ENCODE data around the gene TEAD2.

- TF ChIP-seq, protein P1, sequence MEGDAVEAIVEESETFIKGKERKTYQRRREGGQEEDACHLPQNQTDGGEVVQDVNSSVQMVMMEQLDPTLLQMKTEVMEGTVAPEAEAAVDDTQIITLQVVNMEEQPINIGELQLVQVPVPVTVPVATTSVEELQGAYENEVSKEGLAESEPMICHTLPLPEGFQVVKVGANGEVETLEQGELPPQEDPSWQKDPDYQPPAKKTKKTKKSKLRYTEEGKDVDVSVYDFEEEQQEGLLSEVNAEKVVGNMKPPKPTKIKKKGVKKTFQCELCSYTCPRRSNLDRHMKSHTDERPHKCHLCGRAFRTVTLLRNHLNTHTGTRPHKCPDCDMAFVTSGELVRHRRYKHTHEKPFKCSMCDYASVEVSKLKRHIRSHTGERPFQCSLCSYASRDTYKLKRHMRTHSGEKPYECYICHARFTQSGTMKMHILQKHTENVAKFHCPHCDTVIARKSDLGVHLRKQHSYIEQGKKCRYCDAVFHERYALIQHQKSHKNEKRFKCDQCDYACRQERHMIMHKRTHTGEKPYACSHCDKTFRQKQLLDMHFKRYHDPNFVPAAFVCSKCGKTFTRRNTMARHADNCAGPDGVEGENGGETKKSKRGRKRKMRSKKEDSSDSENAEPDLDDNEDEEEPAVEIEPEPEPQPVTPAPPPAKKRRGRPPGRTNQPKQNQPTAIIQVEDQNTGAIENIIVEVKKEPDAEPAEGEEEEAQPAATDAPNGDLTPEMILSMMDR (conservative IDR thresholded peaks at IDR 0.05; ENCODE audit: low read depth, low read length) = no peak
- TF ChIP-seq EZH2 (IDR thresholded peaks at IDR 0.05; ENCODE audit: borderline replicate concordance, low read depth, low read length, poor library complexity, severe bottlenecking) = no peak
Measured at GRCh38 chr19:49315111-49315510, 47.1 kb downstream of the TEAD2 start.
